Natural killer cell treated with Interleukin-12 subunit alpha and Interleukin-12 subunit beta and Interleukin-15 and Interleukin-18, amount 100 ng/mL, for 72 hours (primary cell): ENCODE results near the gene SLC25A45. TPM values are rescaled to one million over a fixed set of nuclear protein-coding genes. Genes with fewer than 3 reads are reported as not detected.

ENCODE experiments used
- ATAC-seq, 2 donors: fragments of 150-1000 bp; cut with Tn5 transposase in 1 of 2; sonication (Bioruptor Pico), chemical (Tn5 transposase) in 1 of 2; 2 replicates each; pipeline ENCODE4 v1.10.0; 2021
- DNase-seq: peaks from one replicate; pipeline ENCODE4 v3.0.0; 2022; ENCODE audit warnings: low spot score
- H3K27ac Mint-ChIP-seq, 2 donors: 1 replicate in 1 of 2; 2 replicates in 1 of 2; pipeline ENCODE4 v1.8.0; 2022; ENCODE audit warnings: mixed read lengths in 2 of 2, mild to moderate bottlenecking in 1 of 2, moderate library complexity in 1 of 2
- H3K27me3 Mint-ChIP-seq, 2 donors: 1 replicate in 1 of 2; 2 replicates in 1 of 2; pipeline ENCODE4 v1.8.0; 2022; ENCODE audit warnings: mixed read lengths in 2 of 2
- H3K36me3 Mint-ChIP-seq: one replicate; pipeline ENCODE4 v1.8.0; 2022; ENCODE audit warnings: mixed read lengths
- H3K4me1 Mint-ChIP-seq, 2 donors: 1 replicate in 1 of 2; 2 replicates in 1 of 2; pipeline ENCODE4 v1.8.0; 2022; ENCODE audit warnings: low read depth in 2 of 2, mixed read lengths in 2 of 2, mild to moderate bottlenecking in 1 of 2
- H3K4me3 Mint-ChIP-seq: one replicate; pipeline ENCODE4 v1.8.0; 2022; ENCODE audit warnings: mixed read lengths
- H3K9me3 Mint-ChIP-seq: 2 replicates; pipeline ENCODE4 v1.8.0; 2022; ENCODE audit warnings: mixed read lengths
- total RNA-seq, 2 donors: library from RNA; stranded (reverse); gene quantifications; one replicate each; pipeline ENCODE4 v1.2.3, GENCODE V29; 2022

Gene SLC25A45
- total RNA-seq, 2 donors from 2014 or later, result 10.8 to 12.6 TPM

- H3K27ac Mint-ChIP-seq, result no peak overlapping the region
- H3K36me3 Mint-ChIP-seq, result no peaks in the 10 kb centered on the region
- no peak for DNase-seq
- H3K9me3 Mint-ChIP-seq, result no peaks in the 10 kb centered on the region
- peaks cover 17 to 22% of the 10 kb centered on the region in 2 donors for H3K4me1 Mint-ChIP-seq
- no peaks in the 10 kb centered on the region for H3K27me3 Mint-ChIP-seq
- no peak overlapping the region for H3K4me3 Mint-ChIP-seq
- ATAC-seq, result no peak
Measured at GRCh38 chr11:65378928-65379638, 3.4 kb downstream of the SLC25A45 start.

GRCh38 chr11:65378208-65378927 is 4.1 kb downstream of the SLC25A45 start:
- no peak for ATAC-seq
- Mint-ChIP-seq H3K9me3 (no peaks in the 10 kb centered on the region), H3K4me3 (no peak overlapping the region), H3K27me3 (no peaks in the 10 kb centered on the region), H3K27ac (peak overlapping the region in 1 of 2 donors; percentile 23), H3K4me1 (peaks cover 11 to 15% of the 10 kb centered on the region in 2 donors), H3K36me3 (no peaks in the 10 kb centered on the region)
- DNase-seq, result no peak

- DNase-seq (no peak), ATAC-seq (no peak)
- Mint-ChIP-seq H3K9me3 (no peaks in the 10 kb centered on the region), H3K27me3 (no peaks in the 10 kb centered on the region), H3K27ac (peak overlapping the region in 1 of 2 donors; percentile 23), H3K36me3 (no peaks in the 10 kb centered on the region), H3K4me1 (peaks cover 5 to 9% of the 10 kb centered on the region in 2 donors), H3K4me3 (no peak overlapping the region)
Measured at GRCh38 chr11:65377777-65378176, 4.7 kb downstream of the SLC25A45 start.

- Mint-ChIP-seq H3K36me3 (no peaks in the 10 kb centered on the region), H3K4me1 (peaks cover 0 to 2% of the 10 kb centered on the region in 2 donors), H3K27ac (peak overlapping the region in 1 of 2 donors; percentile 23), H3K27me3 (no peaks in the 10 kb centered on the region), H3K9me3 (no peaks in the 10 kb centered on the region), H3K4me3 (no peak overlapping the region)
- DNase-seq, result no peak
- ATAC-seq, result no peak
Measured at GRCh38 chr11:65377036-65377435, 5.4 kb downstream of the SLC25A45 start.

GRCh38 chr11:65376138-65376713 is 6.2 kb downstream of the SLC25A45 start:
- Mint-ChIP-seq H3K4me1 (no peaks in the 10 kb centered on the region), H3K36me3 (no peaks in the 10 kb centered on the region), H3K4me3 (no peak overlapping the region), H3K9me3 (no peaks in the 10 kb centered on the region), H3K27ac (no peak overlapping the region), H3K27me3 (no peaks in the 10 kb centered on the region)
- DNase-seq, result no peak
- no peak for ATAC-seq

GRCh38 chr11:65375012-65375411 is 7.4 kb downstream of the SLC25A45 start:
- Mint-ChIP-seq H3K4me3 (no peak overlapping the region), H3K27me3 (no peaks in the 10 kb centered on the region), H3K36me3 (no peaks in the 10 kb centered on the region), H3K27ac (peak overlapping the region in 1 of 2 donors; percentile 72), H3K4me1 (no peaks in the 10 kb centered on the region), H3K9me3 (no peaks in the 10 kb centered on the region)
- DNase-seq (peak; percentile 29), ATAC-seq (no peak)

- DNase-seq, result peak; percentile 59
- ATAC-seq, result no peak
- Mint-ChIP-seq H3K9me3 (no peaks in the 10 kb centered on the region), H3K4me3 (no peak overlapping the region), H3K4me1 (no peaks in the 10 kb centered on the region), H3K36me3 (no peaks in the 10 kb centered on the region), H3K27me3 (no peaks in the 10 kb centered on the region), H3K27ac (no peak overlapping the region)
Measured at GRCh38 chr11:65373839-65374580, 8.4 kb downstream of the SLC25A45 start.

- H3K27ac Mint-ChIP-seq, result no peak overlapping the region
- no peaks in the 10 kb centered on the region for H3K27me3 Mint-ChIP-seq
- H3K36me3 Mint-ChIP-seq, result no peaks in the 10 kb centered on the region
- DNase-seq (no peak), ATAC-seq (no peak)
- no peak overlapping the region for H3K4me3 Mint-ChIP-seq
- H3K4me1 Mint-ChIP-seq, result no peaks in the 10 kb centered on the region
- H3K9me3 Mint-ChIP-seq, result no peaks in the 10 kb centered on the region
Measured at GRCh38 chr11:65370659-65371049, 11.8 kb downstream of the SLC25A45 start.

GRCh38 chr11:65366340-65366773 is 16.1 kb downstream of the SLC25A45 start:
- peak overlapping the region in 1 of 2 donors; percentile 41 for H3K27ac Mint-ChIP-seq
- H3K36me3 Mint-ChIP-seq, result no peaks in the 10 kb centered on the region
- peak; percentile 59 for DNase-seq
- H3K9me3 Mint-ChIP-seq, result no peaks in the 10 kb centered on the region
- H3K27me3 Mint-ChIP-seq, result no peaks in the 10 kb centered on the region
- H3K4me3 Mint-ChIP-seq, result no peak overlapping the region
- peak; percentile 72 to 78 for ATAC-seq
- peaks cover 7 to 10% of the 10 kb centered on the region in 2 donors for H3K4me1 Mint-ChIP-seq

- no peak for DNase-seq
- H3K27ac Mint-ChIP-seq, result peak overlapping the region in 1 of 2 donors; percentile 40
- H3K4me3 Mint-ChIP-seq, result no peak overlapping the region
- H3K4me1 Mint-ChIP-seq, result peaks cover 7 to 10% of the 10 kb centered on the region in 2 donors
- no peaks in the 10 kb centered on the region for H3K36me3 Mint-ChIP-seq
- no peaks in the 10 kb centered on the region for H3K27me3 Mint-ChIP-seq
- H3K9me3 Mint-ChIP-seq, result no peaks in the 10 kb centered on the region
- ATAC-seq, result no peak
Measured at GRCh38 chr11:65363770-65364169, 18.7 kb downstream of the SLC25A45 start.

- peak overlapping the region in 1 of 2 donors; percentile 64 for H3K27ac Mint-ChIP-seq
- H3K4me3 Mint-ChIP-seq, result no peak overlapping the region
- peaks cover 7 to 10% of the 10 kb centered on the region in 2 donors for H3K4me1 Mint-ChIP-seq
- DNase-seq (no peak), ATAC-seq (no peak)
- no peaks in the 10 kb centered on the region for H3K9me3 Mint-ChIP-seq
- H3K36me3 Mint-ChIP-seq, result no peaks in the 10 kb centered on the region
- H3K27me3 Mint-ChIP-seq, result no peaks in the 10 kb centered on the region
Measured at GRCh38 chr11:65362966-65363365, 19.5 kb downstream of the SLC25A45 start.

- Mint-ChIP-seq H3K27ac (peak overlapping the region; percentile 9 to 64), H3K27me3 (no peaks in the 10 kb centered on the region), H3K4me1 (peaks cover 7 to 10% of the 10 kb centered on the region in 2 donors), H3K4me3 (peak overlapping the region; percentile 36), H3K36me3 (no peaks in the 10 kb centered on the region), H3K9me3 (no peaks in the 10 kb centered on the region)
- DNase-seq, result peak; percentile 25
- ATAC-seq, result peak; percentile 61 to 70
Measured at GRCh38 chr11:65362320-65362931, 20.0 kb downstream of the SLC25A45 start.

- no peaks in the 10 kb centered on the region for H3K27me3 Mint-ChIP-seq
- no peaks in the 10 kb centered on the region for H3K36me3 Mint-ChIP-seq
- no peak for DNase-seq
- no peak overlapping the region for H3K4me3 Mint-ChIP-seq
- H3K9me3 Mint-ChIP-seq, result no peaks in the 10 kb centered on the region
- peak overlapping the region in 1 of 2 donors; percentile 12 for H3K27ac Mint-ChIP-seq
- no peak for ATAC-seq
- peaks cover 21 to 28% of the 10 kb centered on the region in 2 donors for H3K4me1 Mint-ChIP-seq
Measured at GRCh38 chr11:65357856-65358356, 24.5 kb downstream of the SLC25A45 start.
